Ishikawa (cell line): ENCODE results near the gene RNASE1.

Experiments used
- CEBPB ChIP-seq: IDR thresholded peaks from 2 replicates; pipeline ENCODE4 v1.6.1; 2012
- EGR1 ChIP-seq: IDR thresholded peaks from 2 replicates; pipeline ENCODE4 v1.6.1; 2012
- FOXM1 ChIP-seq: IDR thresholded peaks from 2 replicates; pipeline ENCODE4 v1.6.1; 2012; ENCODE audit warnings: low read depth, borderline replicate concordance
- NFIC ChIP-seq: IDR thresholded peaks from 2 replicates; pipeline ENCODE4 v1.6.1; 2012
- RAD21 ChIP-seq: IDR thresholded peaks from 2 replicates; pipeline ENCODE4 v1.6.1; 2012; ENCODE audit warnings: low read depth
- TAF1 ChIP-seq: IDR thresholded peaks from 2 replicates; pipeline ENCODE4 v1.6.1; 2012; ENCODE audit warnings: low read depth, mild to moderate bottlenecking
- TEAD4 ChIP-seq: IDR thresholded peaks from 2 replicates; pipeline ENCODE4 v1.6.1; 2012
- USF1 ChIP-seq: IDR thresholded peaks from 2 replicates; pipeline ENCODE4 v1.6.1; 2012
- ZBTB7A ChIP-seq: IDR thresholded peaks from 2 replicates; pipeline ENCODE4 v1.6.1; 2012; ENCODE audit warnings: low read depth
- TF ChIP-seq, protein P1 (sequence below): IDR thresholded peaks from 2 replicates; pipeline ENCODE4 v1.6.1; 2012; ENCODE audit warnings: low read depth, mild to moderate bottlenecking
- TF ChIP-seq, protein P2 (sequence below): IDR thresholded peaks from 2 replicates; pipeline ENCODE4 v1.6.1; 2012

- TF ChIP-seq RAD21 (no peak), USF1 (no peak), TEAD4 (no peak), FOXM1 (no peak), EGR1 (no peak), ZBTB7A (no peak), NFIC (no peak), TAF1 (no peak), CEBPB (no peak)
- TF ChIP-seq, protein P1, sequence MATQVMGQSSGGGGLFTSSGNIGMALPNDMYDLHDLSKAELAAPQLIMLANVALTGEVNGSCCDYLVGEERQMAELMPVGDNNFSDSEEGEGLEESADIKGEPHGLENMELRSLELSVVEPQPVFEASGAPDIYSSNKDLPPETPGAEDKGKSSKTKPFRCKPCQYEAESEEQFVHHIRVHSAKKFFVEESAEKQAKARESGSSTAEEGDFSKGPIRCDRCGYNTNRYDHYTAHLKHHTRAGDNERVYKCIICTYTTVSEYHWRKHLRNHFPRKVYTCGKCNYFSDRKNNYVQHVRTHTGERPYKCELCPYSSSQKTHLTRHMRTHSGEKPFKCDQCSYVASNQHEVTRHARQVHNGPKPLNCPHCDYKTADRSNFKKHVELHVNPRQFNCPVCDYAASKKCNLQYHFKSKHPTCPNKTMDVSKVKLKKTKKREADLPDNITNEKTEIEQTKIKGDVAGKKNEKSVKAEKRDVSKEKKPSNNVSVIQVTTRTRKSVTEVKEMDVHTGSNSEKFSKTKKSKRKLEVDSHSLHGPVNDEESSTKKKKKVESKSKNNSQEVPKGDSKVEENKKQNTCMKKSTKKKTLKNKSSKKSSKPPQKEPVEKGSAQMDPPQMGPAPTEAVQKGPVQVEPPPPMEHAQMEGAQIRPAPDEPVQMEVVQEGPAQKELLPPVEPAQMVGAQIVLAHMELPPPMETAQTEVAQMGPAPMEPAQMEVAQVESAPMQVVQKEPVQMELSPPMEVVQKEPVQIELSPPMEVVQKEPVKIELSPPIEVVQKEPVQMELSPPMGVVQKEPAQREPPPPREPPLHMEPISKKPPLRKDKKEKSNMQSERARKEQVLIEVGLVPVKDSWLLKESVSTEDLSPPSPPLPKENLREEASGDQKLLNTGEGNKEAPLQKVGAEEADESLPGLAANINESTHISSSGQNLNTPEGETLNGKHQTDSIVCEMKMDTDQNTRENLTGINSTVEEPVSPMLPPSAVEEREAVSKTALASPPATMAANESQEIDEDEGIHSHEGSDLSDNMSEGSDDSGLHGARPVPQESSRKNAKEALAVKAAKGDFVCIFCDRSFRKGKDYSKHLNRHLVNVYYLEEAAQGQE = no peak
- TF ChIP-seq, protein P2, sequence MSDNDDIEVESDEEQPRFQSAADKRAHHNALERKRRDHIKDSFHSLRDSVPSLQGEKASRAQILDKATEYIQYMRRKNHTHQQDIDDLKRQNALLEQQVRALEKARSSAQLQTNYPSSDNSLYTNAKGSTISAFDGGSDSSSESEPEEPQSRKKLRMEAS = no peak
These were observed 3.2 kb downstream of the RNASE1 start for GRCh38 chr14:20799456-20799891.
